Measurements from ENCODE around the gene LPP. TPM values are rescaled to one million over a fixed set of nuclear protein-coding genes. Genes with fewer than 3 reads are reported as not detected.

LPP gene
- total and polyA plus RNA-seq, 9 donors, result 15.9 to 280 (median 134) TPM

DNA sequence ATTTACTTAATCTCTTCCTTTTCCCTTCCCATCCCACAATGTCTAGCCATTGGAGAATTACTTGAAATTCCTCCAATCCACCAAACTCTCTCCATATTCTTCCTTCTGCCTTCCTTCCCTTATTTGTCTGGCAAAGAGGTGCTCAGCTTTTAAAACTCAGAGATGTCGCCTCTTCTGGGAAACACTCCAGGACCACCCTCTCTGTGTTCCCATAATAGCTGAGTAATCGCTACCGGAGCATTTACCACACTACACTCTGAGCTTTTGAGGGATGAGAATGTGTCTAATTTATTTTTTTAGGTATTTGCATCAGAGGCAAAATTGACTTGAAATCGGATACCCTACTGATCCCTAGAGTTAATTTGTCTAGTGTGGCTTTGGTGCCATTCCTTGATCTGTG is 772.2 kb downstream of the LPP start:
- H3K4me1 ChIP-seq (ENCODE audit: insufficient read depth), result no peaks in the 10 kb centered on the region
- H3K4me3 ChIP-seq, result no peak overlapping the region
- no peaks in the 10 kb centered on the region for H3K36me3 ChIP-seq
- no peaks in the 10 kb centered on the region for H3K27me3 ChIP-seq
- intact Hi-C loops (cut with DNase I), result no loop called here
- WGBS, 3 donors, result 63 to 71% (median 64%) methylated on average over 4 of the region's 4 CpGs
- H3K27ac ChIP-seq, result no peak overlapping the region
- no peaks in the 10 kb centered on the region for H3K9me3 ChIP-seq
- DNase-seq, result no peak
- no peak for TF ChIP-seq CTCF (IDR thresholded peaks at IDR 0.05)
- TF ChIP-seq EP300 (IDR thresholded peaks at IDR 0.05), result no peak
- TF ChIP-seq POLR2A (IDR thresholded peaks at IDR 0.05), result no peak

DNA sequence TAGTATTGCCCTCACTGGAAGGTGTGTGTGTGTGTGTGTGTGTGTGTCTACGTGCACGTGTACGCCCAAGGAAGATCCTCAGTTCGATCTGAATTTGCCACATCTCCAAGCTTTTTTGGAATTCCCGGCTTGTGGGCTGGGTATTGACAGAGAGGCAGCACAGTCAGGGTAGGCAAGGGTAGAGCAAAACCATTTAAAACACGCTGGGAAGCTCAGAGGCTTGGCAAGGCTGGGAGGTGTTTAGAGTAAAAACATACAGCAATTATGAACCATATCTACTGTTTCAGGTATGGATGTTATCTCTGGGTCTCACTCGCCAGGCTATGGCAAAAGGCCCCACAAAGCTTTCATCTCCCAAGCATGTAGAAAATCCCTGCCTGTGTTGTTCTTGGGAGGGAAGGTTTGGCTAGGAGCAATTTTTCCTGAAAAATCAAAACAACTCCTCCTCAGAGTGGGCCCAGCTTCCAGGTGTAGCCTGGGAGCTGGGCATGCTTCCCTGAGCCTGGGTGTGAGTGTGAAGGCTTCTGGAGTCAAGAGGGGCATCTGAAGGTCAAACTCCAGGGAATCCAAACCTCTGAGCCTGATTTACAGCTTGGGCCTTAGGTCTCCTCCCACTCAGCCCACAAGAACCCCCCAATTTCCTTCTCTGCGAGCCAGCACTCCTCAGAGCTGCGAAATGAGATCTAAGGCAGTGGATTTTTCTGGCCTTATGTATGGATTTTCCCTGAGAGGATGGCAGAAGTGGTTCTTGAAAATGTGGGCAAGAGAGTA is 773.0 kb downstream of the LPP start:
- no peaks in the 10 kb centered on the region for H3K4me1 ChIP-seq (ENCODE audit: insufficient read depth)
- intact Hi-C loops (cut with DNase I), result no loop called here
- H3K36me3 ChIP-seq, result no peaks in the 10 kb centered on the region
- no peaks in the 10 kb centered on the region for H3K27me3 ChIP-seq
- no peak overlapping the region for H3K27ac ChIP-seq
- TF ChIP-seq CTCF (IDR thresholded peaks at IDR 0.05), result no peak
- no peak for TF ChIP-seq EP300 (IDR thresholded peaks at IDR 0.05)
- TF ChIP-seq POLR2A (IDR thresholded peaks at IDR 0.05), result no peak
- H3K9me3 ChIP-seq, result no peaks in the 10 kb centered on the region
- H3K4me3 ChIP-seq, result no peak overlapping the region
- DNase-seq, result no peak
- WGBS, 3 donors, result 59 to 73% (median 67%) methylated on average over 9 of the region's 9 CpGs

- Histone ChIP-seq H3K4me1 (ENCODE audit: insufficient read depth) (no peaks in the 10 kb centered on the region), H3K9me3 (no peaks in the 10 kb centered on the region), H3K27ac (no peak overlapping the region), H3K36me3 (no peaks in the 10 kb centered on the region), H3K4me3 (no peak overlapping the region), H3K27me3 (no peaks in the 10 kb centered on the region)
- intact Hi-C loops (cut with DNase I), result no loop called here
- DNase-seq, result no peak
- no peak for TF ChIP-seq CTCF (IDR thresholded peaks at IDR 0.05)
- no peak for TF ChIP-seq EP300 (IDR thresholded peaks at IDR 0.05)
- no peak for TF ChIP-seq POLR2A (IDR thresholded peaks at IDR 0.05)
These were observed 774.0 kb downstream of the LPP start for GRCh38 chr3:188927971-188928370.

GRCh38 chr3:188929137-188929536 is 775.2 kb downstream of the LPP start:
- H3K27me3 ChIP-seq, result no peaks in the 10 kb centered on the region
- no peak for TF ChIP-seq CTCF (IDR thresholded peaks at IDR 0.05)
- no peak for TF ChIP-seq POLR2A (IDR thresholded peaks at IDR 0.05)
- no peak for TF ChIP-seq EP300 (IDR thresholded peaks at IDR 0.05)
- intact Hi-C loops (cut with DNase I), result no loop called here
- DNase-seq, result no peak
- H3K27ac ChIP-seq, result no peak overlapping the region
- no peaks in the 10 kb centered on the region for H3K4me1 ChIP-seq (ENCODE audit: insufficient read depth)
- no peak overlapping the region for H3K4me3 ChIP-seq
- no peaks in the 10 kb centered on the region for H3K9me3 ChIP-seq
- 73 to 87% (median 85%) methylated on average over 2 of the region's 2 CpGs for WGBS, 3 donors
- H3K36me3 ChIP-seq, result no peaks in the 10 kb centered on the region

Measured in ovary (tissue), 9 donors.